WTC11 (cell line): ENCODE data around the gene ECSCR. TPM values are rescaled to one million over a fixed set of nuclear protein-coding genes. Genes with fewer than 3 reads are reported as not detected.

Experiments used
- ATAC-seq: fragments of 200-7000 bp; cut with Tn5 transposase; 2 replicates; pipeline ENCODE4 v1.10.0; 2021; ENCODE audit warnings: mild to moderate bottlenecking, moderate library complexity
- CTCF ChIA-PET: fragments of 300-600 bp; sonication (Branson Sonifier 250); formaldehyde crosslinking; loops from one replicate; lab custom pipeline; 2021; ENCODE audit warnings: antibody characterized with exemption; lab: Charles Lee
- POLR2A ChIA-PET: fragments of 350-600 bp; sonication (Branson Sonifier 250); formaldehyde crosslinking; loops from one replicate; lab custom pipeline; 2021; ENCODE audit warnings: antibody characterized with exemption; lab: Charles Lee
- DNase-seq: peaks from one replicate; pipeline ENCODE4 v3.0.0; 2021; ENCODE audit warnings: low spot score
- H3K27ac Mint-ChIP-seq: 2 replicates; pipeline ENCODE4 v1.8.0; 2021; ENCODE audit warnings: mixed read lengths
- H3K27me3 Mint-ChIP-seq: 2 replicates; pipeline ENCODE4 v1.8.0; 2021; ENCODE audit warnings: low read depth, mild to moderate bottlenecking, moderate library complexity, mixed read lengths
- H3K36me3 Mint-ChIP-seq: 2 replicates; pipeline ENCODE4 v1.8.0; 2021; ENCODE audit warnings: mixed read lengths
- H3K4me1 Mint-ChIP-seq: 2 replicates; pipeline ENCODE4 v1.8.0; 2022; ENCODE audit warnings: mixed read lengths
- H3K4me3 Mint-ChIP-seq: 2 replicates; pipeline ENCODE4 v1.8.0; 2021; ENCODE audit warnings: mild to moderate bottlenecking, moderate library complexity, mixed read lengths
- H3K9me3 Mint-ChIP-seq: 2 replicates; pipeline ENCODE4 v1.8.0; 2021; ENCODE audit warnings: mixed read lengths
- CREB1 ChIP-seq: sonication (generic); formaldehyde crosslinking; IDR thresholded peaks from 2 replicates; pipeline ENCODE4 v1.8.0; 2023; ENCODE audit warnings: mild to moderate bottlenecking, missing genetic modification reagents
- ESRRA ChIP-seq: sonication (generic); formaldehyde crosslinking; IDR thresholded peaks from 2 replicates; pipeline ENCODE4 v1.8.1; 2022; ENCODE audit warnings: mild to moderate bottlenecking, missing genetic modification reagents, borderline replicate concordance
- ETV6 ChIP-seq: sonication (generic); formaldehyde crosslinking; IDR thresholded peaks from 2 replicates; pipeline ENCODE4 v1.8.1; 2022; ENCODE audit warnings: mild to moderate bottlenecking, missing genetic modification reagents
- FOXP1 ChIP-seq: sonication (generic); formaldehyde crosslinking; IDR thresholded peaks from 2 replicates; pipeline ENCODE4 v1.8.0; 2022; ENCODE audit warnings: missing genetic modification reagents, mild to moderate bottlenecking, moderate library complexity, borderline replicate concordance
- GRHL2 ChIP-seq: fragments of 250-450 bp; sonication (Bioruptor Pico); IDR thresholded peaks from 2 replicates; pipeline ENCODE4 v1.8.0; 2022; ENCODE audit warnings: mild to moderate bottlenecking, moderate library complexity; ENCODE audit not compliant: insufficient replicate concordance, severe bottlenecking
- JAZF1 ChIP-seq: fragments of 250-450 bp; sonication (Bioruptor Pico); IDR thresholded peaks from 2 replicates; pipeline ENCODE4 v1.9.0; 2021; ENCODE audit warnings: moderate library complexity, mild to moderate bottlenecking, inconsistent platforms
- MXD4 ChIP-seq: fragments of 250-450 bp; sonication (Bioruptor Pico); IDR thresholded peaks from 2 replicates; pipeline ENCODE4 v1.8.0; 2021; ENCODE audit warnings: mild to moderate bottlenecking, moderate library complexity, borderline replicate concordance
- NFATC4 ChIP-seq: fragments of 250-450 bp; sonication (Bioruptor Pico); IDR thresholded peaks from 2 replicates; pipeline ENCODE4 v1.9.0; 2021; ENCODE audit warnings: mild to moderate bottlenecking
- RORB ChIP-seq: fragments of 250-450 bp; sonication (Bioruptor Pico); IDR thresholded peaks from 2 replicates; pipeline ENCODE4 v1.9.0; 2021; ENCODE audit warnings: mild to moderate bottlenecking
- SP1 ChIP-seq: sonication (generic); formaldehyde crosslinking; conservative IDR thresholded peaks from 2 replicates; pipeline ENCODE4 v1.8.1; 2022; ENCODE audit warnings: missing genetic modification reagents
- ZBTB21 ChIP-seq: sonication (generic); formaldehyde crosslinking; IDR thresholded peaks from 2 replicates; pipeline ENCODE4 v1.8.1; 2023; ENCODE audit warnings: mild to moderate bottlenecking, missing genetic modification reagents, borderline replicate concordance
- ZNF219 ChIP-seq: sonication (generic); formaldehyde crosslinking; IDR thresholded peaks from 2 replicates; pipeline ENCODE4 v1.8.0; 2023; ENCODE audit warnings: missing genetic modification reagents, mild to moderate bottlenecking, borderline replicate concordance
- ZNF416 ChIP-seq: fragments of 250-450 bp; sonication (Bioruptor Pico); IDR thresholded peaks from 2 replicates; pipeline ENCODE4 v1.9.0; 2021; ENCODE audit warnings: mild to moderate bottlenecking, inconsistent platforms
- ZNF423 ChIP-seq: fragments of 250-450 bp; sonication (Bioruptor Pico); IDR thresholded peaks from 2 replicates; pipeline ENCODE4 v2.1.2; 2022; ENCODE audit warnings: mild to moderate bottlenecking, moderate library complexity
- ZNF671 ChIP-seq: fragments of 250-450 bp; sonication (Bioruptor Pico); IDR thresholded peaks from 2 replicates; pipeline ENCODE4 v1.8.0; 2021; ENCODE audit warnings: mild to moderate bottlenecking
- total RNA-seq: library from RNA; stranded (reverse); gene quantifications from 3 replicates; pipeline ENCODE4 v1.2.3, GENCODE V29; 2021
- TF ChIP-seq, protein P1 (sequence below): sonication (generic); formaldehyde crosslinking; IDR thresholded peaks from 2 replicates; pipeline ENCODE4 v1.8.1; 2022; ENCODE audit warnings: low read depth, mild to moderate bottlenecking, moderate library complexity, missing genetic modification reagents, borderline replicate concordance
- TF ChIP-seq, protein P2 (sequence below): sonication (generic); formaldehyde crosslinking; IDR thresholded peaks from 2 replicates; pipeline ENCODE4 v1.8.1; 2023; ENCODE audit warnings: mild to moderate bottlenecking, missing genetic modification reagents
- TF ChIP-seq, protein P3 (sequence below): sonication (generic); formaldehyde crosslinking; IDR thresholded peaks from 2 replicates; pipeline ENCODE4 v1.8.1; 2023; ENCODE audit warnings: mild to moderate bottlenecking, moderate library complexity, missing genetic modification reagents
- TF ChIP-seq, protein P4 (sequence below): fragments of 250-450 bp; sonication (Bioruptor Pico); IDR thresholded peaks from 2 replicates; pipeline ENCODE4 v1.9.0; 2021; ENCODE audit warnings: mild to moderate bottlenecking
- TF ChIP-seq, protein P5 (sequence below): fragments of 250-450 bp; sonication (Bioruptor Pico); IDR thresholded peaks from 2 replicates; pipeline ENCODE4 v1.8.0; 2021; ENCODE audit warnings: mild to moderate bottlenecking
- TF ChIP-seq, protein P6 (sequence below): sonication (generic); formaldehyde crosslinking; IDR thresholded peaks from 2 replicates; pipeline ENCODE4 v1.8.1; 2022; ENCODE audit warnings: mild to moderate bottlenecking, moderate library complexity, missing genetic modification reagents
- TF ChIP-seq, protein P7 (sequence below): sonication (generic); formaldehyde crosslinking; IDR thresholded peaks from 2 replicates; pipeline ENCODE4 v1.8.1; 2022; ENCODE audit warnings: missing genetic modification reagents, borderline replicate concordance

ECSCR gene
- total RNA-seq, 1 experiment from 2014 or later: 2.7 TPM

DNA sequence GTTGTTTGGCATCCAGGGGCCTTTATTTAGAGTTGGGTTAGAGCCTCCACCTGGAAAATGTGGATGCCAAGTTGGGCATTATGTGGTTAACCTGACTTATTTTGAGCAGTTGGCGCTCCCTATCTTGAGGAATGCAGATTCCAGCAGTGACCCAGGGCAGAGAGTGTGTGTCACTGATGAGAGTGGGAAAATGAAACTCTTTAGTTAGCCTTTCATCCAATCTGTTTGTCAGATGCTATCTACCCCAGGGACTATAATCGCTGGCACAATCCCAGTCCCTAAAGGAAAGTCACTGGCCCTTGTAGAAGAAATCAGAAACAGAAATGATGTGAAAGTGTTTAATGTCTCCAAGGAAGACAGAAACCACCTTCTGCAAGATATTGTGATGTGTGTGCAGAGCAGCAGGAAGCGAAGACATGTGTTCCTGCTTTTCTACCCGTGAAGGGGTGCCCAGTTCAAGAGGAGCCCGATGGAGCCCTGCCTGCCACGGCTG, 30.2 kb upstream of the ECSCR start (continued):
- TF ChIP-seq, protein P1, sequence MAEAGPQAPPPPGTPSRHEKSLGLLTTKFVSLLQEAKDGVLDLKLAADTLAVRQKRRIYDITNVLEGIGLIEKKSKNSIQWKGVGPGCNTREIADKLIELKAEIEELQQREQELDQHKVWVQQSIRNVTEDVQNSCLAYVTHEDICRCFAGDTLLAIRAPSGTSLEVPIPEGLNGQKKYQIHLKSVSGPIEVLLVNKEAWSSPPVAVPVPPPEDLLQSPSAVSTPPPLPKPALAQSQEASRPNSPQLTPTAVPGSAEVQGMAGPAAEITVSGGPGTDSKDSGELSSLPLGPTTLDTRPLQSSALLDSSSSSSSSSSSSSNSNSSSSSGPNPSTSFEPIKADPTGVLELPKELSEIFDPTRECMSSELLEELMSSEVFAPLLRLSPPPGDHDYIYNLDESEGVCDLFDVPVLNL (CRISPR knock-in tag): no peak
- TF ChIP-seq GRHL2 (no peak), NFATC4 (CRISPR knock-in tag) (no peak)
- TF ChIP-seq, protein P2, sequence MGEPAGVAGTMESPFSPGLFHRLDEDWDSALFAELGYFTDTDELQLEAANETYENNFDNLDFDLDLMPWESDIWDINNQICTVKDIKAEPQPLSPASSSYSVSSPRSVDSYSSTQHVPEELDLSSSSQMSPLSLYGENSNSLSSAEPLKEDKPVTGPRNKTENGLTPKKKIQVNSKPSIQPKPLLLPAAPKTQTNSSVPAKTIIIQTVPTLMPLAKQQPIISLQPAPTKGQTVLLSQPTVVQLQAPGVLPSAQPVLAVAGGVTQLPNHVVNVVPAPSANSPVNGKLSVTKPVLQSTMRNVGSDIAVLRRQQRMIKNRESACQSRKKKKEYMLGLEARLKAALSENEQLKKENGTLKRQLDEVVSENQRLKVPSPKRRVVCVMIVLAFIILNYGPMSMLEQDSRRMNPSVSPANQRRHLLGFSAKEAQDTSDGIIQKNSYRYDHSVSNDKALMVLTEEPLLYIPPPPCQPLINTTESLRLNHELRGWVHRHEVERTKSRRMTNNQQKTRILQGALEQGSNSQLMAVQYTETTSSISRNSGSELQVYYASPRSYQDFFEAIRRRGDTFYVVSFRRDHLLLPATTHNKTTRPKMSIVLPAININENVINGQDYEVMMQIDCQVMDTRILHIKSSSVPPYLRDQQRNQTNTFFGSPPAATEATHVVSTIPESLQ (CRISPR knock-in tag): no peak

DNA sequence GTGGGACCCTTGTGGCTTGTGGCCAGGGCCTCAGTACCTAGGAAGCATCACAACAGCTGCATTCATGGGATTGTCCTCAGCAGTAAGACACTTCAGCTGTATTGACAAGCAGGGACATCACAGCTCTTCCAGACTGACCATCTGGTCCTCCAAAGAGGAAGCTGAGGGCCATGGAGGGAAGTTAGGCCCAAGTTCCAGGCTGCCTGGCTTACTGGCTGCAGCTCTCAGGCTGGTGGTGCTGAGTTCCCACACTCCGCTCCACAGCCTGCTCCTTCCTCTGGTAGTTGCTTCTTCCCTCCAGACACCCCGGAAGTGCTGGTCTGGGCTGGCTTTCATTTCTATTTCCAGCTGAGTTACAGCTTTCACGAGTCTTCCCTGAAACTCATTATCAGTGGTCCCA, 25.7 kb upstream of the ECSCR start:
- no peaks in the 10 kb centered on the region for H3K9me3 Mint-ChIP-seq
- H3K4me1 Mint-ChIP-seq: peaks cover 14% of the 10 kb centered on the region
- POLR2A ChIA-PET: no interaction called here
- no peaks in the 10 kb centered on the region for H3K27me3 Mint-ChIP-seq
- ATAC-seq: no peak
- no peaks in the 10 kb centered on the region for H3K36me3 Mint-ChIP-seq
- CTCF ChIA-PET: interaction anchor here (1.5 kb wide), 1 partner anchor 25 kb away, joined by 3 read pairs; no protein-coding TSS in a partner anchor
- no peak overlapping the region for H3K4me3 Mint-ChIP-seq
- no peak overlapping the region for H3K27ac Mint-ChIP-seq
- no peak for DNase-seq
- TF ChIP-seq MXD4 (CRISPR knock-in tag): no peak
- TF ChIP-seq, protein P3, sequence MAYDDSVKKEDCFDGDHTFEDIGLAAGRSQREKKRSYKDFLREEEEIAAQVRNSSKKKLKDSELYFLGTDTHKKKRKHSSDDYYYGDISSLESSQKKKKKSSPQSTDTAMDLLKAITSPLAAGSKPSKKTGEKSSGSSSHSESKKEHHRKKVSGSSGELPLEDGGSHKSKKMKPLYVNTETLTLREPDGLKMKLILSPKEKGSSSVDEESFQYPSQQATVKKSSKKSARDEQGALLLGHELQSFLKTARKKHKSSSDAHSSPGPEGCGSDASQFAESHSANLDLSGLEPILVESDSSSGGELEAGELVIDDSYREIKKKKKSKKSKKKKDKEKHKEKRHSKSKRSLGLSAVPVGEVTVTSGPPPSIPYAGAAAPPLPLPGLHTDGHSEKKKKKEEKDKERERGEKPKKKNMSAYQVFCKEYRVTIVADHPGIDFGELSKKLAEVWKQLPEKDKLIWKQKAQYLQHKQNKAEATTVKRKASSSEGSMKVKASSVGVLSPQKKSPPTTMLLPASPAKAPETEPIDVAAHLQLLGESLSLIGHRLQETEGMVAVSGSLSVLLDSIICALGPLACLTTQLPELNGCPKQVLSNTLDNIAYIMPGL (CRISPR knock-in tag): no peak
- TF ChIP-seq FOXP1 (CRISPR knock-in tag): no peak
- TF ChIP-seq, protein P4, sequence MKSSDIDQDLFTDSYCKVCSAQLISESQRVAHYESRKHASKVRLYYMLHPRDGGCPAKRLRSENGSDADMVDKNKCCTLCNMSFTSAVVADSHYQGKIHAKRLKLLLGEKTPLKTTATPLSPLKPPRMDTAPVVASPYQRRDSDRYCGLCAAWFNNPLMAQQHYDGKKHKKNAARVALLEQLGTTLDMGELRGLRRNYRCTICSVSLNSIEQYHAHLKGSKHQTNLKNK: no peak
- no peak for TF ChIP-seq ZNF671 (CRISPR knock-in tag)
- TF ChIP-seq ZNF423 (CRISPR knock-in tag): no peak
- TF ChIP-seq, protein P5, sequence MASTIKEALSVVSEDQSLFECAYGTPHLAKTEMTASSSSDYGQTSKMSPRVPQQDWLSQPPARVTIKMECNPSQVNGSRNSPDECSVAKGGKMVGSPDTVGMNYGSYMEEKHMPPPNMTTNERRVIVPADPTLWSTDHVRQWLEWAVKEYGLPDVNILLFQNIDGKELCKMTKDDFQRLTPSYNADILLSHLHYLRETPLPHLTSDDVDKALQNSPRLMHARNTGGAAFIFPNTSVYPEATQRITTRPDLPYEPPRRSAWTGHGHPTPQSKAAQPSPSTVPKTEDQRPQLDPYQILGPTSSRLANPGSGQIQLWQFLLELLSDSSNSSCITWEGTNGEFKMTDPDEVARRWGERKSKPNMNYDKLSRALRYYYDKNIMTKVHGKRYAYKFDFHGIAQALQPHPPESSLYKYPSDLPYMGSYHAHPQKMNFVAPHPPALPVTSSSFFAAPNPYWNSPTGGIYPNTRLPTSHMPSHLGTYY (CRISPR knock-in tag): no peak
- TF ChIP-seq, protein P6, sequence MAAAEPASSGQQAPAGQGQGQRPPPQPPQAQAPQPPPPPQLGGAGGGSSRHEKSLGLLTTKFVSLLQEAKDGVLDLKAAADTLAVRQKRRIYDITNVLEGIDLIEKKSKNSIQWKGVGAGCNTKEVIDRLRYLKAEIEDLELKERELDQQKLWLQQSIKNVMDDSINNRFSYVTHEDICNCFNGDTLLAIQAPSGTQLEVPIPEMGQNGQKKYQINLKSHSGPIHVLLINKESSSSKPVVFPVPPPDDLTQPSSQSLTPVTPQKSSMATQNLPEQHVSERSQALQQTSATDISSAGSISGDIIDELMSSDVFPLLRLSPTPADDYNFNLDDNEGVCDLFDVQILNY: no peak
- no peak for TF ChIP-seq NFATC4 (CRISPR knock-in tag)

DNA sequence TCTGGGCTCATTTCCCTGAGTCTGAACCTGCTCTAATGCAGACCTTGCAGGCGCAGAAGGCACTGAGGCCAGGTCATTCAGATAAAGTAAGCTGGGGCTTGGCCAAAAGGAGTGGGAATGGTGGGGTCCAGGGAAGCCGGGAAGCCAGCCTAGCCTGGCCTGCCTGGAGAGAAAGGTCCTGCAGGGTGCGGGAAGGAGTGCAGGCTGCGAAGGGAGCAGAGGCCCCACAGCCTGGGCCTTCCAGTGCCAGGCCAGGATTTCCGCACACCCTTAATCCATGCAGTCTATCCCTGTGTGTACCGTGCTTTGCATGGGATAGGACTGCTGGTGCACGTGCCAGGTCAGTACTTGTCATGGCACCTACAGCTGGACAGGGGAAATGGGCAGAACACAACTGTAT, 23.7 kb upstream of the ECSCR start:
- Mint-ChIP-seq H3K4me1 (peaks cover 18% of the 10 kb centered on the region), H3K27ac (no peak overlapping the region), H3K4me3 (no peak overlapping the region), H3K36me3 (no peaks in the 10 kb centered on the region), H3K9me3 (no peaks in the 10 kb centered on the region), H3K27me3 (no peaks in the 10 kb centered on the region)
- DNase-seq (peak; percentile 32), ATAC-seq (peak; percentile 88)
- ChIA-PET POLR2A (no interaction called here), CTCF (interaction anchor here (1.2 to 3.2 kb wide), 2 partner anchors 64 to 89 kb away, joined by 3 to 12 read pairs; no protein-coding TSS in a partner anchor)
- TF ChIP-seq SP1: peak; percentile 30; the same call in 1 of the 2 replicates
- TF ChIP-seq ZNF416: no peak
- no peak for TF ChIP-seq ETV6 (CRISPR knock-in tag)
- TF ChIP-seq CREB1 (CRISPR knock-in tag): no peak
- TF ChIP-seq, protein P7, sequence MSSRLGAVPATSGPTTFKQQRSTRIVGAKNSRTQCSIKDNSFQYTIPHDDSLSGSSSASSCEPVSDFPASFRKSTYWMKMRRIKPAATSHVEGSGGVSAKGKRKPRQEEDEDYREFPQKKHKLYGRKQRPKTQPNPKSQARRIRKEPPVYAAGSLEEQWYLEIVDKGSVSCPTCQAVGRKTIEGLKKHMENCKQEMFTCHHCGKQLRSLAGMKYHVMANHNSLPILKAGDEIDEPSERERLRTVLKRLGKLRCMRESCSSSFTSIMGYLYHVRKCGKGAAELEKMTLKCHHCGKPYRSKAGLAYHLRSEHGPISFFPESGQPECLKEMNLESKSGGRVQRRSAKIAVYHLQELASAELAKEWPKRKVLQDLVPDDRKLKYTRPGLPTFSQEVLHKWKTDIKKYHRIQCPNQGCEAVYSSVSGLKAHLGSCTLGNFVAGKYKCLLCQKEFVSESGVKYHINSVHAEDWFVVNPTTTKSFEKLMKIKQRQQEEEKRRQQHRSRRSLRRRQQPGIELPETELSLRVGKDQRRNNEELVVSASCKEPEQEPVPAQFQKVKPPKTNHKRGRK: no peak
- TF ChIP-seq ZBTB21: 0 out of 2 replicates have a peak, but pooled peaks have one; percentile 46
- no peak for TF ChIP-seq RORB (CRISPR knock-in tag)
- TF ChIP-seq ZNF219 (CRISPR knock-in tag): no peak
- TF ChIP-seq, protein P3 (CRISPR knock-in tag): no peak
- no peak for TF ChIP-seq ESRRA (CRISPR knock-in tag)
- no peak for TF ChIP-seq JAZF1 (CRISPR knock-in tag)
